ENCODE measurements around the gene DAGLA. TPM values are rescaled to one million over a fixed set of nuclear protein-coding genes. Genes with fewer than 3 reads are reported as not detected.

DAGLA gene
- total and polyA plus RNA-seq, 2 experiments from 2014 or later = 1.3 TPM

DNA sequence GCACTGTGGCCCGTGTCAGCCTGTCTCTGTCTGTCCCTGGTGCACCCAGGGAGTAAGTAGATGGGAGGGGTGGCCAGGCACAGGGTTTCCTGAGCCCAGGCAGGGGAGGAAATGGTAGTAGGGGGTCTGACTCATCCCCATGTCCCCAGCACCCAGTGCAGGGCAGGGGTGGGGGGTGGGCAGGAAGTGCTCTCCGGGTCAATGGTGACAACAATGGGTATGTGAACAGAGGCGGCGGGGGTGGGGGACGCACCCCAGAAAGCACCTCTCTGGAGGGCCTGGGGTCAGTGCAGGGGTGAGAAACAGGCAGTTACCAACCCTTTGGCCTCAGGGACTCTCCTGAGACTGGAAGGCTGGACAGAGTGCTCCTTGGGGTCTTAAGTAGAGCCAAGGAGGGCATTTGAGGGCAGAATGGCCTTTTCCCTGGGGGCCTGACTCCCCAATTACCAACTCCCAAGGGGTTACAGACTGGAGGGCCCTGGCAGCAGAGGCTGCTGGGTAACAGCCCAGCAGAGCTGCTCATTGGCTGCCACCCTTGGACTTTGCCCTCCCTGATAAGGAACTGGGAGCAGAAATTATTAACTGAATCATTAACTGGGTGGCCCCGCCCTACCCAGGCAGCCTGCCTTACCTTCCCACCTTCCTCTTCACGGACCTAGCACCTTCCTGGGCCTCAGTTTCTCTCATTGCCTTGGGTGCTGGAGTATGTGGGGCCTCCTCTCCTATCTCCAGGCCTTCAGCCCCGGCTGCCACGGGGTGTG lies 76.4 kb downstream of the DAGLA start:
- 0 out of 2 replicates have a peak, but pooled peaks cover 3% of the 10 kb centered on the region for H3K4me1 ChIP-seq (ENCODE audit: insufficient read depth)
- H3K36me3 ChIP-seq (ENCODE audit: low read depth) = no peaks in the 10 kb centered on the region
- no peaks in the 10 kb centered on the region for H4K20me1 ChIP-seq (ENCODE audit: insufficient read depth)
- no peaks in the 10 kb centered on the region for H3K9me2 ChIP-seq (ENCODE audit: insufficient read depth)
- no peak overlapping the region for H3K27ac ChIP-seq
- H3K4me3 ChIP-seq = no peak overlapping the region
- H3K79me2 ChIP-seq (ENCODE audit: insufficient read depth) = no peaks in the 10 kb centered on the region
- H3K9me3 ChIP-seq (ENCODE audit: low read depth) = no peaks in the 10 kb centered on the region
- in situ Hi-C loops (cut with MboI) = no loop called here
- H3F3A ChIP-seq (ENCODE audit: insufficient read depth) = no peaks in the 10 kb centered on the region
- WGBS, 2 experiments (ENCODE audit: low coverage in 1 of 2, low lambda C conversion rate in 2 of 2, missing lambda C conversion rate in 2 of 2) = 86 to 89% methylated on average over 5 to 9 of the region's 9 CpGs
- H3K27me3 ChIP-seq (replicated peaks; ENCODE audit: insufficient read depth) = no peaks in the 10 kb centered on the region
- TF ChIP-seq EZH2 (IDR thresholded peaks at IDR 0.05; ENCODE audit: insufficient read depth, poor library complexity, severe bottlenecking) (no peak), EZH2phosphoT487 (IDR thresholded peaks at IDR 0.05; ENCODE audit: insufficient read depth, low read depth) (no peak)
- no peak overlapping the region for H3K4me2 ChIP-seq (ENCODE audit: unreplicated experiment)
- H3K9ac ChIP-seq = no peak overlapping the region
- no peak for DNase-seq
- H2AFZ ChIP-seq = no peak overlapping the region

DNA sequence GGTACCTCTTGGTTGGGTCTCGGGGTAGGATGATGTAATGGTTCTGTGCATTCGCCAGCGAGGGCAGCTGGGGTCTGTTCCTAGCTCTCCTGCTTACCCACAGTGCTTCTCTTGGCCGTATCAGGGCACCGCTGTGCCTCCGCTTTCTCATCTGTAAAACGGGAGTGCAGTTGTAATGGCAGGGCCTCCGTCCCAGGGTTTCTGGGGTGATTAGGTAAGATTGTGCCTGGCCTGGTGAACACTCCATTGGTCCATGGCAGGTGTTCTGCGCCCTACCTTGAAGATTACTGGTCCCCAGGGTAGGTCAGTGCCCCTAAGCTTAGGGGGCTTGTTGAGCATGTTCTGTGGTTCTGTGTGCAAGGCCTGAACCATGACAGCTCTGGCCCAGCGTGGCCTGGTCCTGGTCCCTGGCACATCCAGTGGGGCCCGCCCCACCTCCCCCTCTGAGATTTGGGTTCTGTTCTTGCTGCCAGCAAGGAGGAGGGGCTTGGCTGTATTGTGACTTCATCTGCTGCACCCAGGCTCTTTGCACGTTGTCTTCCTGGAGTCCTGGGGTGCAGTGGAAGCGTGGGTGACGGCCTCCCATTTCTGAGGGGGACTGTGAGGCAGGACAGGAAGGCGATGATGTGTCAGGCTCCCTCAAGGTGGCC lies 77.1 kb downstream of the DAGLA start:
- Histone ChIP-seq H3F3A (ENCODE audit: insufficient read depth) (no peaks in the 10 kb centered on the region), H4K20me1 (ENCODE audit: insufficient read depth) (no peaks in the 10 kb centered on the region), H3K9me3 (ENCODE audit: low read depth) (no peaks in the 10 kb centered on the region), H3K4me1 (ENCODE audit: insufficient read depth) (no peaks in the 10 kb centered on the region), H3K79me2 (ENCODE audit: insufficient read depth) (no peaks in the 10 kb centered on the region), H3K27me3 (replicated peaks; ENCODE audit: insufficient read depth) (no peaks in the 10 kb centered on the region; the same call in 1 of the 2 replicates), H3K4me3 (no peak overlapping the region), H2AFZ (no peak overlapping the region), H3K27ac (no peak overlapping the region), H3K4me2 (ENCODE audit: unreplicated experiment) (no peak overlapping the region), H3K9ac (no peak overlapping the region), H3K9me2 (ENCODE audit: insufficient read depth) (no peaks in the 10 kb centered on the region), H3K36me3 (ENCODE audit: low read depth) (no peaks in the 10 kb centered on the region)
- TF ChIP-seq EZH2 (IDR thresholded peaks at IDR 0.05; ENCODE audit: insufficient read depth, poor library complexity, severe bottlenecking) (no peak), EZH2phosphoT487 (IDR thresholded peaks at IDR 0.05; ENCODE audit: insufficient read depth, low read depth) (no peak)
- no peak for DNase-seq
- in situ Hi-C loops (cut with MboI) = no loop called here
- 91 to 93% methylated on average over 15 of the region's 15 CpGs for WGBS, 2 experiments (ENCODE audit: low coverage in 1 of 2, low lambda C conversion rate in 2 of 2, missing lambda C conversion rate in 2 of 2)

DNA sequence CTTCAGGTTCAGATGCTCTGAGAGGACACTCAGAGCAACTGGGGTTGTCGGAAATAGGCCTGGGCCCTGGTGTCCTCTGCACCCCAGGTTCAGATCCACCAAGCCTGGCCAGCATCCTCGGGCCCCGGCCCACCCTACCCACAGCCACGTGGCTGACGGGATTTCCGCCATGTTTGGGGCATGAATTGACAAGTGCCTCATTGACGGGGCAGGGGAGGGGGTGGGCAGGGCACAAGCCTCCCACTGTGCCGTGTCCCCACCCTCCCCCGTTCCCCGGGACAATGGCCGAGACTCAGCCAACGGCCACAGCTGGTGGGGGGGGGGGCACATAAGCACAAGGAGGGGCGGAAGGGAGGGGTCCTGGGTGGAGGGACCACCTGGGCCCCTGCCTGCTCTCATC lies 80.8 kb downstream of the DAGLA start:
- H3K4me1 ChIP-seq (ENCODE audit: insufficient read depth) = no peaks in the 10 kb centered on the region
- no peaks in the 10 kb centered on the region for H3K36me3 ChIP-seq (ENCODE audit: low read depth)
- no peak overlapping the region for H3K4me3 ChIP-seq
- H3K4me2 ChIP-seq (ENCODE audit: unreplicated experiment) = no peak overlapping the region
- no peak overlapping the region for H2AFZ ChIP-seq
- WGBS, 2 experiments (ENCODE audit: low coverage in 1 of 2, low lambda C conversion rate in 2 of 2, missing lambda C conversion rate in 2 of 2) = 26 to 41% methylated on average over 7 to 13 of the region's 13 CpGs
- no peaks in the 10 kb centered on the region; the same call in 1 of the 2 replicates for H3K27me3 ChIP-seq (replicated peaks; ENCODE audit: insufficient read depth)
- H3K27ac ChIP-seq = no peak overlapping the region
- H3F3A ChIP-seq (ENCODE audit: insufficient read depth) = no peaks in the 10 kb centered on the region
- H3K79me2 ChIP-seq (ENCODE audit: insufficient read depth) = no peaks in the 10 kb centered on the region
- DNase-seq = no peak
- no peak for TF ChIP-seq EZH2phosphoT487 (IDR thresholded peaks at IDR 0.05; ENCODE audit: insufficient read depth, low read depth)
- no peak for TF ChIP-seq EZH2 (IDR thresholded peaks at IDR 0.05; ENCODE audit: insufficient read depth, poor library complexity, severe bottlenecking)
- in situ Hi-C loops (cut with MboI) = no loop called here
- H4K20me1 ChIP-seq (ENCODE audit: insufficient read depth) = no peaks in the 10 kb centered on the region
- no peak overlapping the region for H3K9ac ChIP-seq
- no peaks in the 10 kb centered on the region for H3K9me2 ChIP-seq (ENCODE audit: insufficient read depth)
- no peaks in the 10 kb centered on the region for H3K9me3 ChIP-seq (ENCODE audit: low read depth)

DNA sequence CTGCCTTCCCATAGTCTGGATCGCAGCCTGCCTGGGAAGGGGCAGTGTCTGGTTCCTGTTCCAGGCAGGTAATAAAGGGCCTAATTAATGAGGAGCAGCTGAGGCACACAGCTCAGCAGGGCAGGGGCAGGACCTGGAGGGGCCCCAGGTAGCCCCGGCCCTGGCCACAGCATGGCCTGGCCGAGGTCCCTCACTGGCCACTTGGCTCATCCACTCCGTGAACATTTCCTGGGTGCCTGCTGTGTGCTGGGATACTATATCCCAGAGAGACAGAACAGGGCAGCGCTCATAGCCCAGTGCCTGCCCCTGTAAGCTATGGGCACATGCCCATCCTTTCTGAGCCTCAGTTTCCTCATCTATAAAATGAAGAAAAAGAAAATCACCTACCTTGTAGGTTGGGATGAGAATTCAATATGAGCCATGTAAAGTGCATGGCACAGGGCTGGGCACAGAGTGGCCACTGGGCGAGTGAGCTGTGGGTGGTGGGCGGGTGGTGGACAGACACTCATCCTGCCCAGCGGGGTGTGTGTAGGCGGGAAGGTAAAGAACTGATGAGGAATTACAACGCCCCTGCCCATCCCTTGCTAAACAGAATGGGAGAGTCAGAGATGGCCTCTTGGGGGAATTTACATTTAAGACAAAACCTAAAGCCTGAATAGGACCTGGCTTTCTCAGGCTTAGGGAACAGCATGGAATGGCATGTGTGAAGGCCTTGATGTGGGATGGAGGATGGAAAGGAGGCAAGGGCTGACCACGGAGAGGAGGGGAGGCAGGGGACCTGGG lies 81.4 kb downstream of the DAGLA start:
- Histone ChIP-seq H3K4me1 (ENCODE audit: insufficient read depth) (no peaks in the 10 kb centered on the region), H3K4me3 (no peak overlapping the region), H3K27ac (no peak overlapping the region), H3K9me2 (ENCODE audit: insufficient read depth) (no peaks in the 10 kb centered on the region), H3K79me2 (ENCODE audit: insufficient read depth) (no peaks in the 10 kb centered on the region), H3K4me2 (ENCODE audit: unreplicated experiment) (no peak overlapping the region), H3K9me3 (ENCODE audit: low read depth) (no peaks in the 10 kb centered on the region), H3K27me3 (replicated peaks; ENCODE audit: insufficient read depth) (no peaks in the 10 kb centered on the region; the same call in 1 of the 2 replicates), H2AFZ (no peak overlapping the region), H3F3A (ENCODE audit: insufficient read depth) (no peaks in the 10 kb centered on the region), H3K9ac (no peak overlapping the region), H4K20me1 (ENCODE audit: insufficient read depth) (no peaks in the 10 kb centered on the region), H3K36me3 (ENCODE audit: low read depth) (no peaks in the 10 kb centered on the region)
- TF ChIP-seq EZH2 (IDR thresholded peaks at IDR 0.05; ENCODE audit: insufficient read depth, poor library complexity, severe bottlenecking) (no peak), EZH2phosphoT487 (IDR thresholded peaks at IDR 0.05; ENCODE audit: insufficient read depth, low read depth) (no peak)
- in situ Hi-C loops (cut with MboI) = no loop called here
- 52 to 55% methylated on average over 10 to 11 of the region's 11 CpGs for WGBS, 2 experiments (ENCODE audit: low coverage in 1 of 2, low lambda C conversion rate in 2 of 2, missing lambda C conversion rate in 2 of 2)
- DNase-seq = no peak

All from GM23248 (cell line).